H1 (cell line): Measurements from ENCODE around the gene SPARCL1. TPM values are rescaled to one million over a fixed set of nuclear protein-coding genes. Genes with fewer than 3 reads are reported as not detected.

ENCODE experiments used
- BCL11A ChIP-seq, 2 experiments: IDR thresholded peaks; one replicate each; pipeline ENCODE4 v1.6.1; 2011; ENCODE audit warnings: low read depth in 2 of 2, low read length in 2 of 2, mild to moderate bottlenecking in 2 of 2
- CEBPB ChIP-seq: IDR thresholded peaks from 2 replicates; pipeline ENCODE4 v1.6.1; 2012; ENCODE audit warnings: low read depth, low read length
- EP300 ChIP-seq, 2 experiments: IDR thresholded peaks; 1 replicate in 1 of 2; 2 replicates in 1 of 2; pipeline ENCODE4 v1.6.1; 2011 to 2012; ENCODE audit warnings: low read depth in 2 of 2, low read length in 2 of 2, mild to moderate bottlenecking in 2 of 2, borderline replicate concordance in 1 of 2, inconsistent platforms in 1 of 2, moderate library complexity in 1 of 2
- KDM1A ChIP-seq: fragments of 200-600, 300-600 bp; sonication (generic); IDR thresholded peaks from 2 replicates; pipeline ENCODE4 v1.7.1; 2016; ENCODE audit warnings: mild to moderate bottlenecking, low read length, borderline replicate concordance
- KDM5A ChIP-seq: fragments of 200-600 bp; IDR thresholded peaks from 2 replicates; pipeline ENCODE4 v1.7.1; 2012; ENCODE audit warnings: mild to moderate bottlenecking, low read length, inconsistent platforms, mixed read lengths
- NRF1 ChIP-seq: IDR thresholded peaks from 2 replicates; pipeline ENCODE4 v1.6.1; 2011; ENCODE audit warnings: mild to moderate bottlenecking, low read depth, low read length, improper control_type of control experiment
- RFX5 ChIP-seq: IDR thresholded peaks from 2 replicates; pipeline ENCODE4 v1.6.1; 2011; ENCODE audit warnings: low read depth, low read length, improper control_type of control experiment, borderline replicate concordance
- TCF12 ChIP-seq: IDR thresholded peaks from 2 replicates; pipeline ENCODE4 v1.6.1; 2011; ENCODE audit warnings: low read depth, mild to moderate bottlenecking, low read length
- polyA plus RNA-seq, 7 experiments: library from polyadenylated mRNA; depleted of rRNA in 3 of 7; stranded (reverse) in 5 of 7; unstranded in 2 of 7; fragments of >200 nt in 5 of 7; fragments of 200-250 nt in 2 of 7; gene quantifications; 1 replicate in 5 of 7; 2 replicates in 1 of 7; 4 replicates in 1 of 7; pipeline versions ENCODE4 v1.2.1 to v1.2.3, GENCODE V29; 2011 to 2013; ENCODE audit warnings: missing spikeins in 2 of 7, mixed read lengths in 2 of 7
- total RNA-seq: library from RNA; stranded (reverse); fragmentation: NEBNext Ultra II Directional; extraction: Animal tissue kit (Norgen Biotek cat#: 25700); gene quantifications from 2 replicates; pipeline ENCODE4 v1.2.1, GENCODE V29; 2021
- TF ChIP-seq, protein P1 (sequence below): fragments of 300-600 bp; sonication (generic); IDR thresholded peaks from 2 replicates; pipeline ENCODE4 v1.7.1; 2012; ENCODE audit warnings: low read length, moderate library complexity, mild to moderate bottlenecking, inconsistent platforms; ENCODE audit not compliant: insufficient replicate concordance

The SPARCL1 gene
- total and polyA plus RNA-seq, 2 of the 8 experiments (the other 6 are each of a cell fraction or from before 2014, with no cell fraction given): 0.48 to 0.51 TPM

DNA sequence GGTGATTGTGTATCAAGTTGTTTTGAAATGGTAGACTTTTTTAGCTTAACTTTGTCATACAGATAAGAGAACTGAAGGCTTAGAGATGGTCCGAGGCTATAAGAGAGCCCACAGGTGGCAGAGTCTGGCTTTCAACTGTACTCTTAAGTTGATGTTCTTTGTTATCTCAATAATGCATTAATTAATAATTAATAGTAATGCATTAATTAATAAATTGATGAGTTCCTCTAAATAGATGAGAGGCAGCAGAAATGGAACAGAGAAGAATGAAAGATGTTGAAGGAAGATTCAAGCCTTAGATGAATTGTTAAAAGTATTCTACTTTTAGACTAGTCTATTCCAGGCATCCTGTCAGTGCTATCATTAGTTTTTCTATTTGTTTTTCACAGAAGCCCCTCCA, 84.4 kb downstream of the SPARCL1 start (continued):
- TF ChIP-seq, protein P1, sequence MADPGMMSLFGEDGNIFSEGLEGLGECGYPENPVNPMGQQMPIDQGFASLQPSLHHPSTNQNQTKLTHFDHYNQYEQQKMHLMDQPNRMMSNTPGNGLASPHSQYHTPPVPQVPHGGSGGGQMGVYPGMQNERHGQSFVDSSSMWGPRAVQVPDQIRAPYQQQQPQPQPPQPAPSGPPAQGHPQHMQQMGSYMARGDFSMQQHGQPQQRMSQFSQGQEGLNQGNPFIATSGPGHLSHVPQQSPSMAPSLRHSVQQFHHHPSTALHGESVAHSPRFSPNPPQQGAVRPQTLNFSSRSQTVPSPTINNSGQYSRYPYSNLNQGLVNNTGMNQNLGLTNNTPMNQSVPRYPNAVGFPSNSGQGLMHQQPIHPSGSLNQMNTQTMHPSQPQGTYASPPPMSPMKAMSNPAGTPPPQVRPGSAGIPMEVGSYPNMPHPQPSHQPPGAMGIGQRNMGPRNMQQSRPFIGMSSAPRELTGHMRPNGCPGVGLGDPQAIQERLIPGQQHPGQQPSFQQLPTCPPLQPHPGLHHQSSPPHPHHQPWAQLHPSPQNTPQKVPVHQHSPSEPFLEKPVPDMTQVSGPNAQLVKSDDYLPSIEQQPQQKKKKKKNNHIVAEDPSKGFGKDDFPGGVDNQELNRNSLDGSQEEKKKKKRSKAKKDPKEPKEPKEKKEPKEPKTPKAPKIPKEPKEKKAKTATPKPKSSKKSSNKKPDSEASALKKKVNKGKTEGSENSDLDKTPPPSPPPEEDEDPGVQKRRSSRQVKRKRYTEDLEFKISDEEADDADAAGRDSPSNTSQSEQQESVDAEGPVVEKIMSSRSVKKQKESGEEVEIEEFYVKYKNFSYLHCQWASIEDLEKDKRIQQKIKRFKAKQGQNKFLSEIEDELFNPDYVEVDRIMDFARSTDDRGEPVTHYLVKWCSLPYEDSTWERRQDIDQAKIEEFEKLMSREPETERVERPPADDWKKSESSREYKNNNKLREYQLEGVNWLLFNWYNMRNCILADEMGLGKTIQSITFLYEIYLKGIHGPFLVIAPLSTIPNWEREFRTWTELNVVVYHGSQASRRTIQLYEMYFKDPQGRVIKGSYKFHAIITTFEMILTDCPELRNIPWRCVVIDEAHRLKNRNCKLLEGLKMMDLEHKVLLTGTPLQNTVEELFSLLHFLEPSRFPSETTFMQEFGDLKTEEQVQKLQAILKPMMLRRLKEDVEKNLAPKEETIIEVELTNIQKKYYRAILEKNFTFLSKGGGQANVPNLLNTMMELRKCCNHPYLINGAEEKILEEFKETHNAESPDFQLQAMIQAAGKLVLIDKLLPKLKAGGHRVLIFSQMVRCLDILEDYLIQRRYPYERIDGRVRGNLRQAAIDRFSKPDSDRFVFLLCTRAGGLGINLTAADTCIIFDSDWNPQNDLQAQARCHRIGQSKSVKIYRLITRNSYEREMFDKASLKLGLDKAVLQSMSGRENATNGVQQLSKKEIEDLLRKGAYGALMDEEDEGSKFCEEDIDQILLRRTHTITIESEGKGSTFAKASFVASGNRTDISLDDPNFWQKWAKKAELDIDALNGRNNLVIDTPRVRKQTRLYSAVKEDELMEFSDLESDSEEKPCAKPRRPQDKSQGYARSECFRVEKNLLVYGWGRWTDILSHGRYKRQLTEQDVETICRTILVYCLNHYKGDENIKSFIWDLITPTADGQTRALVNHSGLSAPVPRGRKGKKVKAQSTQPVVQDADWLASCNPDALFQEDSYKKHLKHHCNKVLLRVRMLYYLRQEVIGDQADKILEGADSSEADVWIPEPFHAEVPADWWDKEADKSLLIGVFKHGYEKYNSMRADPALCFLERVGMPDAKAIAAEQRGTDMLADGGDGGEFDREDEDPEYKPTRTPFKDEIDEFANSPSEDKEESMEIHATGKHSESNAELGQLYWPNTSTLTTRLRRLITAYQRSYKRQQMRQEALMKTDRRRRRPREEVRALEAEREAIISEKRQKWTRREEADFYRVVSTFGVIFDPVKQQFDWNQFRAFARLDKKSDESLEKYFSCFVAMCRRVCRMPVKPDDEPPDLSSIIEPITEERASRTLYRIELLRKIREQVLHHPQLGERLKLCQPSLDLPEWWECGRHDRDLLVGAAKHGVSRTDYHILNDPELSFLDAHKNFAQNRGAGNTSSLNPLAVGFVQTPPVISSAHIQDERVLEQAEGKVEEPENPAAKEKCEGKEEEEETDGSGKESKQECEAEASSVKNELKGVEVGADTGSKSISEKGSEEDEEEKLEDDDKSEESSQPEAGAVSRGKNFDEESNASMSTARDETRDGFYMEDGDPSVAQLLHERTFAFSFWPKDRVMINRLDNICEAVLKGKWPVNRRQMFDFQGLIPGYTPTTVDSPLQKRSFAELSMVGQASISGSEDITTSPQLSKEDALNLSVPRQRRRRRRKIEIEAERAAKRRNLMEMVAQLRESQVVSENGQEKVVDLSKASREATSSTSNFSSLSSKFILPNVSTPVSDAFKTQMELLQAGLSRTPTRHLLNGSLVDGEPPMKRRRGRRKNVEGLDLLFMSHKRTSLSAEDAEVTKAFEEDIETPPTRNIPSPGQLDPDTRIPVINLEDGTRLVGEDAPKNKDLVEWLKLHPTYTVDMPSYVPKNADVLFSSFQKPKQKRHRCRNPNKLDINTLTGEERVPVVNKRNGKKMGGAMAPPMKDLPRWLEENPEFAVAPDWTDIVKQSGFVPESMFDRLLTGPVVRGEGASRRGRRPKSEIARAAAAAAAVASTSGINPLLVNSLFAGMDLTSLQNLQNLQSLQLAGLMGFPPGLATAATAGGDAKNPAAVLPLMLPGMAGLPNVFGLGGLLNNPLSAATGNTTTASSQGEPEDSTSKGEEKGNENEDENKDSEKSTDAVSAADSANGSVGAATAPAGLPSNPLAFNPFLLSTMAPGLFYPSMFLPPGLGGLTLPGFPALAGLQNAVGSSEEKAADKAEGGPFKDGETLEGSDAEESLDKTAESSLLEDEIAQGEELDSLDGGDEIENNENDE: no peak
- TF ChIP-seq NRF1 (no peak), KDM5A (no peak), RFX5 (no peak), BCL11A (IDR thresholded peaks at IDR 0.05; ENCODE audit: low read depth in 2 of 2, low read length in 2 of 2) (no peak), TCF12 (no peak), KDM1A (no peak), CEBPB (no peak), EP300 (IDR thresholded peaks at IDR 0.05; ENCODE audit: borderline replicate concordance in 1 of 2, low read depth in 2 of 2, low read length in 2 of 2) (no peak)
- TF ChIP-seq, all 59 proteins: peak for 0
